Forelimb muscle (tissue), 1 donor: ENCODE data around the gene MAP4K4. TPM values are rescaled to one million over a fixed set of nuclear protein-coding genes. Genes with fewer than 3 reads are reported as not detected.
"Not testable (repeated sequence)": the region's sequence is repeated elsewhere in the genome, so short reads cannot be mapped to it uniquely, and the experiment has no call there.

Experiments
- DNase-seq: peaks from one replicate; pipeline ENCODE4 v3.0.0-alpha.2; 2013; ENCODE audit warnings: low read depth
- polyA plus RNA-seq: library from polyadenylated mRNA; unstranded; fragments of 120-200 nt; gene quantifications from one replicate; pipeline ENCODE4 v1.2.1, GENCODE V29; 2013; ENCODE audit not compliant: insufficient read length

MAP4K4 gene
- polyA plus RNA-seq, 1 donor = 126 TPM

DNA sequence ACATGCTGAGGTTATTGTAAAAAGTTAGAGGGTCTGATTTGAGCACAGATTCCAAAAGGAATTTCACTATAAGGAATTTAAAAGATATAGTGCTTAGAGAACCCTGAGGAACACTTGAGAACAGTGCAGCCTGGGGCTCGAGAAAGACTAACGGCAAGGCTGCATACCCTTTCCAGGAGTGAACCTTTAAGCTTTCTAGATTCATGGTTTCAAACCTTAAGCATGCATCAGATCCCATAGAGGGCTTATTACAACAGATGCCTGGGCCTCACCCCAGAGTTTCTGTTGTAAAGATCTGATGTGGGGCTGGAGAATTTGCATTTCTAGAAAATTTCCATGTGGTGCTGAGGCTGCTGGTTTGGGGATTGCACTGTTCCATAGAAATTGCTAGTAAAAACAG is 203.7 kb downstream of the MAP4K4 start:
- DNase-seq = no peak

GRCh38 chr2:101902169-101902568 is 204.7 kb downstream of the MAP4K4 start:
- no peak for DNase-seq

- DNase-seq = no peak
Observed at GRCh38 chr2:101904916-101905315, 207.4 kb downstream of the MAP4K4 start.

- no peak for DNase-seq
Observed at GRCh38 chr2:101905746-101906336, 208.3 kb downstream of the MAP4K4 start.

- DNase-seq = no peak
Observed at GRCh38 chr2:101909760-101910159, 212.3 kb downstream of the MAP4K4 start.

DNA sequence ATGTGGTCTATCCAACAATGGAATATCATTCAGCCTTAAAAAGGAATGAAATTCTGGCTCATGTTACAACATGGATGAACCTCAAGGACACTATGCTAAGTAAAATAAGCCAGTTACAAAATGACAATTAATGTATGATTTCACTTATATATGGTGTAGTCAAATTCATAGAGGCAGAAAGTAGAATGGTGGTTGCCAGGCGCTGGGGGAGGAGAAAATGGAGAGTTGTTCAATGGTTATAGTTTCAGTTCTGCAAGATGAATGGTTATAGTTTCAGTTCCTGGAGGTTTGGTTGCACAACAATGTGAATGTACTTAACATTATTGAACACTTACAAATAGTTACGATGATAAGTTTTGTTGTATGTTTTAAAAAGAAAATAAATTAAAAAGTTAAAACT is 215.0 kb downstream of the MAP4K4 start:
- no peak for DNase-seq

- peak; percentile 31 for DNase-seq
Observed at GRCh38 chr2:101921319-101921952, 223.9 kb downstream of the MAP4K4 start.

DNA sequence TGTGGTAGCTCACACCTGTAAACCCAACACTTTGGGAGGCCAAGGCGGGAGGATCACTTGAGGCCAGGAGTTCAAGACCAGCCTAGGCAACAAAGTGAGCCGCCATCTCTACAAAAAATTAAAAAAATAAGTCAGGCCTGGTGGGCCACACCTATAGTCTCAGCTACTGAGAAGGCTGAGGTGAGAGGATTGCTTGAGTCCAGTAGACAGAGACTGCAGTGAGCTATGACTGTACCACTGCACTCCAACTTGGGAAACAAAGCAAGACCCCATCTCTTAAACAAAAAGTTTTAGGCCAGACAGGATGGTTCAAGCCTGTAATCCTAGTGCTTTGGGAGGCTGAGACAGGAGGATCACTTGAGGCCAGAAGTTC is 224.4 kb downstream of the MAP4K4 start:
- DNase-seq = no peak

- not testable (repeated sequence) for DNase-seq
Observed at GRCh38 chr2:101924311-101924710, 226.8 kb downstream of the MAP4K4 start.

DNA sequence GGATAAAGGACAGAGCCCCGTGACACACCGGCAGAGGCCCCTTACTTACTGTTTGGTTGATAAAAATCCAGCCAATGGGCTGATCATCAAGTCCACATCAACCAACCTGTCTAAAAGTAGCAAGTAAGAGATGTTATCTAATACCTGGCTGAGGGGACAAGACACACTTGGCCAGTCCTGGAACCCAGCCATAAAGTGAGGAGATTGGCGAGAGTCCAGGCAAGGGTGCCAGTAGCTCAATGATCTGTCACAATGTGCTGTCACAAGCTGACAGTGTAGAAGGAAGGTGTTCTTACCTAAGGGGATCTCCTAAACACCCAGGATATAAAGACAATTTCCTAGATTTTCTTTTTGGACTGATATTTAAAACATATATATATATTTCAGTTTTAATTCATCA is 232.5 kb downstream of the MAP4K4 start:
- no peak for DNase-seq

- no peak for DNase-seq
Observed at GRCh38 chr2:101930847-101931246, 233.3 kb downstream of the MAP4K4 start.

- no peak for DNase-seq
Observed at GRCh38 chr2:101931402-101931801, 233.9 kb downstream of the MAP4K4 start.

DNA sequence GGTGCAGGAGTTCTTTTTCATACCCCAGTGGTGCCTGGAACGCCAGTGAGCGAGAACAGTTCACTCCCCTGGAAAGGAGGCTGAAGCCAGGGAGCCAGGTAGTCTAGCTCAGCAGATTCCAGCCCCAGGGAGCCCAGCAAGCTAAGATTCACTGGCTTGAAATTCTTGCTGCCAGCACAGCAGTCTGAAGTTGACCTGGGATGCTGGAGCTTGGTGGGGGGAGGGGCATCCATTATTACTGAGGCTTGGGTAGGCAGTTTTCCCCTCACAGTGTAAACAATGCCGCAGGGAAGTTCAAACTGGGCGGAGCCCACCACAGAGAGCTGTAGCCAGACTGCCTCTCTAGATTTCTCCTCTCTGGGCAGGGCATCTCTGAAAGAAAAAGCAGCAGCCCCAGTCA is 238.3 kb downstream of the MAP4K4 start:
- DNase-seq = not testable (repeated sequence)

GRCh38 chr2:101942851-101943250 is 245.3 kb downstream of the MAP4K4 start:
- DNase-seq = no peak

Other genes with a start within 250 kb of the MAP4K4 start
- 2.1 TPM for gene RFX8, start 222.6 kb upstream of the MAP4K4 start, polyA plus RNA-seq